ENCODE results near the gene ASB1. TPM values are rescaled to one million over a fixed set of nuclear protein-coding genes. Genes with fewer than 3 reads are reported as not detected.

Gene ASB1
- total RNA-seq, 2 experiments from 2014 or later = 14.3 to 19.6 TPM

DNA sequence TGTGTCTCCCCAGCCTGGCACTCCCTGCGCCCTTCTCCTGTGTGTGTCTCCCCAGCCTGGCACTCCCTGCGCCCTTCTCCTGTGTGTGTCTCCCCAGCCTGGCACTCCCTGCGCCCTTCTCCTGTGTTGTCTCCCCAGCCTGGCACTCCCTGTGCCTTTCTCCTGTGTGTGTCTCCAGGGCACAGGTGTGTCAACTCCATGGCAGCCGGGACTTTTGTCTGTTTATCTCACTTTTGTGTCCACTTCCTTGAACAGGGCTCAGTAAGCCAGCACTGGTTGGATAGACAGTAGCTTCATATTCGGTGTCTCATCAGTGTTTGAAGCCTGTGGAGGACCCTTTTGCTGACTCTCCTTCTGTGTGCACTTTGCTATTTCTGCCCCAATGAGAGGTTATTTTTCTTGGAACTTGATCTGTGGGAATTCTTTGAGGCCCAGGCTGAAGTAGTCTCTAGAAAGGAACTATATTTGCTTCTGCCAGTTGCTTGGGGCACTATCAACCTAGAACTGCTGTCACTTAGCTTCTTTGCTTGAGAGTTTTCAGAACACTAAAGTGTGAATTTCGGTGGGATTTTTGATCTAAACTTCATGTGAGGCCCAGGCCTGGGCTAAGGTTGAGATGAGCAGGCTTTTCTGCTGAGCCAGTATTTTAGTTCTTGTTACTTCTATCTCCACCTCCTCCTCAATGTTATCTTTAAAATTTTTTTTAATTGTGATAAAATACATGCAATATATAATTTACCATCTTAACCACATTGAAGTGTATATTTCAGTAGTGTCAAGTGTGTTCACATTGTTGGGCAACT is 8.3 kb upstream of the ASB1 start:
- intact Hi-C loops (cut with DNase I, micrococcal nuclease) = no loop called here
- Mint-ChIP-seq H3K4me3 (no peak overlapping the region), H3K36me3 (ENCODE audit: low read depth) (peaks cover 3% of the 10 kb centered on the region), H3K4me1 (ENCODE audit: low read depth) (no peaks in the 10 kb centered on the region), H3K9me3 (peaks cover 6% of the 10 kb centered on the region), H3K27me3 (no peaks in the 10 kb centered on the region), H3K27ac (no peak overlapping the region)
- Histone ChIP-seq H3K27me3 (ENCODE audit: control insufficient read depth in 1 of 2, insufficient read depth in 2 of 2, low read length in 2 of 2) (no peaks in the 10 kb centered on the region), H3K4me3 (ENCODE audit: low read length) (no peak overlapping the region), H3K9me3 (ENCODE audit: control insufficient read depth in 1 of 2, insufficient read depth in 1 of 2, low read length in 2 of 2) (peaks cover 0 to 8% of the 10 kb centered on the region in 2 experiments), H3K27ac (ENCODE audit: low read depth in 1 of 2, low read length in 2 of 2) (no peak overlapping the region), H3K36me3 (ENCODE audit: insufficient read depth, low read length) (no peaks in the 10 kb centered on the region), H3K4me1 (ENCODE audit: insufficient read depth, low read length) (peaks cover 8% of the 10 kb centered on the region)
- ATAC-seq (ENCODE audit: poor library complexity) (no peak), DNase-seq (no peak)
- TF ChIP-seq, protein P1, sequence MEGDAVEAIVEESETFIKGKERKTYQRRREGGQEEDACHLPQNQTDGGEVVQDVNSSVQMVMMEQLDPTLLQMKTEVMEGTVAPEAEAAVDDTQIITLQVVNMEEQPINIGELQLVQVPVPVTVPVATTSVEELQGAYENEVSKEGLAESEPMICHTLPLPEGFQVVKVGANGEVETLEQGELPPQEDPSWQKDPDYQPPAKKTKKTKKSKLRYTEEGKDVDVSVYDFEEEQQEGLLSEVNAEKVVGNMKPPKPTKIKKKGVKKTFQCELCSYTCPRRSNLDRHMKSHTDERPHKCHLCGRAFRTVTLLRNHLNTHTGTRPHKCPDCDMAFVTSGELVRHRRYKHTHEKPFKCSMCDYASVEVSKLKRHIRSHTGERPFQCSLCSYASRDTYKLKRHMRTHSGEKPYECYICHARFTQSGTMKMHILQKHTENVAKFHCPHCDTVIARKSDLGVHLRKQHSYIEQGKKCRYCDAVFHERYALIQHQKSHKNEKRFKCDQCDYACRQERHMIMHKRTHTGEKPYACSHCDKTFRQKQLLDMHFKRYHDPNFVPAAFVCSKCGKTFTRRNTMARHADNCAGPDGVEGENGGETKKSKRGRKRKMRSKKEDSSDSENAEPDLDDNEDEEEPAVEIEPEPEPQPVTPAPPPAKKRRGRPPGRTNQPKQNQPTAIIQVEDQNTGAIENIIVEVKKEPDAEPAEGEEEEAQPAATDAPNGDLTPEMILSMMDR (IDR thresholded peaks at IDR 0.05) = no peak
- ChIA-PET POLR2A (no interaction called here), CTCF (no interaction called here)

DNA sequence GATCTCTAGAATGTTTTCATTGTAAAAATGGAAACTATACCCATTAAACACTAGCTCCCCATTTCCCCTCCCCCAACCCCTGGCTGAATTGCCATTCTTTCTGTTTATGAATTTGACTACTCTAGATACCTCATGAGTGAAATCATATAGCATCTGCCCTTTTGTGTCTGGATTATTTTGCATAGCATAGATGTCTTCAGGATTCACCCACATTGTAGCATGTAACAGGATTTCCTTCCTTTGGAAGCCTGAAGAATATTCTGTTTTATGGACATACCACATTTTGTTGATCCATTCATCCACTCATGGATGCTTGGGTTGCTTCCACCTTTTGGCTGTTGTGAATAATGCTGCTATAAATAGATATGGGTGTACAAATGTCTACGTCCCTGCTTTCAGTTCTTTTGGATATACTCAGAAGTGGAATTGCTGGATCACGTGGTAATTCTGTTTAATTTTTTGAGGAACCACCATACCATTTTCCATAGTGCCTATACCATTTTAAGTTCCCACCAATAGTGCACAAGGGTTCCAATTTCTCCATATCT is 7.7 kb upstream of the ASB1 start:
- Histone ChIP-seq H3K27me3 (ENCODE audit: control insufficient read depth in 1 of 2, insufficient read depth in 2 of 2, low read length in 2 of 2) (no peaks in the 10 kb centered on the region), H3K4me3 (ENCODE audit: low read length) (no peak overlapping the region), H3K4me1 (ENCODE audit: insufficient read depth, low read length) (peaks cover 8% of the 10 kb centered on the region), H3K27ac (ENCODE audit: low read depth in 1 of 2, low read length in 2 of 2) (no peak overlapping the region), H3K9me3 (ENCODE audit: control insufficient read depth in 1 of 2, insufficient read depth in 1 of 2, low read length in 2 of 2) (peaks cover 0 to 8% of the 10 kb centered on the region in 2 experiments), H3K36me3 (ENCODE audit: insufficient read depth, low read length) (no peaks in the 10 kb centered on the region)
- peaks cover 3% of the 10 kb centered on the region for H3K36me3 Mint-ChIP-seq (ENCODE audit: low read depth)
- ATAC-seq (ENCODE audit: poor library complexity) (no peak), DNase-seq (no peak)
- POLR2A ChIA-PET = no interaction called here
- no peak overlapping the region for H3K4me3 Mint-ChIP-seq
- H3K27ac Mint-ChIP-seq = no peak overlapping the region
- CTCF ChIA-PET = no interaction called here
- TF ChIP-seq, protein P1 (IDR thresholded peaks at IDR 0.05) = no peak
- no peaks in the 10 kb centered on the region for H3K27me3 Mint-ChIP-seq
- H3K9me3 Mint-ChIP-seq = peaks cover 6% of the 10 kb centered on the region
- intact Hi-C loops (cut with DNase I, micrococcal nuclease) = no loop called here
- no peaks in the 10 kb centered on the region for H3K4me1 Mint-ChIP-seq (ENCODE audit: low read depth)

DNA sequence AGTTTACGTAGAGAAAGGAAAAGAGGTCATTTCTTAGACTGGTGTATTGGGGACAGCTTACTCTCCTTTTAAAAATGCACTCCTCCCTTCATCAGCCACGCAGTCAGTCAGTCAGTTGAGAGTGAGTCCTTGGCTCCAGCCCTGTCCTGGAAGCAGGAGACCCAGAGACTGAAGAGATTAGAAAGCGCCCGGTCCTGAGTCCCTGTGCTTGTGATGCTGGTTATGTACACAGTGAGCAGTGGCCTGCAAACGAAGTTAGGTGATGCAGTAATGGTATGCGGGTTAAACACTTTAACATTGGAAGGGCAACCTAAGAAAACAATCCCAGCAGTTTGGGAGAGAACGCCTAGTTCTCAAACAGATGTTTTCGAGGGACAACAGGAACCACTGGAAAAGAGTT is 6.3 kb upstream of the ASB1 start:
- no peak overlapping the region for H3K4me3 Mint-ChIP-seq
- Histone ChIP-seq H3K4me1 (ENCODE audit: insufficient read depth, low read length) (peaks cover 2% of the 10 kb centered on the region), H3K36me3 (ENCODE audit: insufficient read depth, low read length) (no peaks in the 10 kb centered on the region), H3K9me3 (ENCODE audit: control insufficient read depth in 1 of 2, insufficient read depth in 1 of 2, low read length in 2 of 2) (peaks cover 0 to 6% of the 10 kb centered on the region in 2 experiments), H3K27ac (ENCODE audit: low read depth in 1 of 2, low read length in 2 of 2) (no peak overlapping the region), H3K27me3 (ENCODE audit: control insufficient read depth in 1 of 2, insufficient read depth in 2 of 2, low read length in 2 of 2) (no peaks in the 10 kb centered on the region), H3K4me3 (ENCODE audit: low read length) (no peak overlapping the region)
- DNase-seq = no peak
- peaks cover 6% of the 10 kb centered on the region for H3K9me3 Mint-ChIP-seq
- TF ChIP-seq, protein P1 (IDR thresholded peaks at IDR 0.05) = no peak
- H3K4me1 Mint-ChIP-seq (ENCODE audit: low read depth) = peaks cover 7% of the 10 kb centered on the region
- intact Hi-C loops (cut with DNase I, micrococcal nuclease) = loop anchor here in 1 of 2 experiments (10.0 kb wide), 2 partner anchors 216 to 1714 kb away; partner anchors contain the start of genes COPS9 and ILKAP
- peaks cover 3% of the 10 kb centered on the region for H3K36me3 Mint-ChIP-seq (ENCODE audit: low read depth)
- no peak for ATAC-seq (ENCODE audit: poor library complexity)
- no peak overlapping the region for H3K27ac Mint-ChIP-seq
- ChIA-PET CTCF (no interaction called here), POLR2A (no interaction called here)
- H3K27me3 Mint-ChIP-seq = no peaks in the 10 kb centered on the region

Data from CD4-positive, alpha-beta T cell (primary cell).